HT1080 (cell line): ENCODE data around the gene HOXD11. TPM values are rescaled to one million over a fixed set of nuclear protein-coding genes. Genes with fewer than 3 reads are reported as not detected.

ENCODE experiments used
- DNase-seq: peaks from one replicate; pipeline ENCODE4 v3.0.0-alpha.2; 2015; ENCODE audit warnings: low read depth
- polyA plus RNA-seq, 2 experiments: library from polyadenylated mRNA; depleted of rRNA; stranded (reverse); fragments of >200 nt; gene quantifications; 2 replicates each; pipeline ENCODE4 v1.2.3, GENCODE V29; 2015
- total RNA-seq: library from RNA; depleted of rRNA; stranded (reverse); fragments of >200 nt; shearing (Covaris generic); gene quantifications from 2 replicates; pipeline ENCODE4 v1.2.3, GENCODE V29; 2014; rRNA removed

Gene HOXD11
- total RNA-seq, result 6.4 and 8.9 TPM in 2 replicates
- 4.8 and 6.2 TPM in 2 replicates for polyA plus RNA-seq (2015; cell fraction: cytosol; rRNA removed)
- polyA plus RNA-seq (2015; cell fraction: nucleus; rRNA removed), result 10.6 and 11.0 TPM in 2 replicates

- peak; percentile 54 for DNase-seq
Observed at GRCh38 chr2:176106581-176107539, at the start of gene HOXD11. TSS of gene HOXD11 (plus strand) at chr2:176107280. CDS start at chr2:176107356, 76 bp downstream.

- no peak for DNase-seq
Observed at GRCh38 chr2:176063958-176064357, 43.1 kb upstream of the HOXD11 start.

DNA sequence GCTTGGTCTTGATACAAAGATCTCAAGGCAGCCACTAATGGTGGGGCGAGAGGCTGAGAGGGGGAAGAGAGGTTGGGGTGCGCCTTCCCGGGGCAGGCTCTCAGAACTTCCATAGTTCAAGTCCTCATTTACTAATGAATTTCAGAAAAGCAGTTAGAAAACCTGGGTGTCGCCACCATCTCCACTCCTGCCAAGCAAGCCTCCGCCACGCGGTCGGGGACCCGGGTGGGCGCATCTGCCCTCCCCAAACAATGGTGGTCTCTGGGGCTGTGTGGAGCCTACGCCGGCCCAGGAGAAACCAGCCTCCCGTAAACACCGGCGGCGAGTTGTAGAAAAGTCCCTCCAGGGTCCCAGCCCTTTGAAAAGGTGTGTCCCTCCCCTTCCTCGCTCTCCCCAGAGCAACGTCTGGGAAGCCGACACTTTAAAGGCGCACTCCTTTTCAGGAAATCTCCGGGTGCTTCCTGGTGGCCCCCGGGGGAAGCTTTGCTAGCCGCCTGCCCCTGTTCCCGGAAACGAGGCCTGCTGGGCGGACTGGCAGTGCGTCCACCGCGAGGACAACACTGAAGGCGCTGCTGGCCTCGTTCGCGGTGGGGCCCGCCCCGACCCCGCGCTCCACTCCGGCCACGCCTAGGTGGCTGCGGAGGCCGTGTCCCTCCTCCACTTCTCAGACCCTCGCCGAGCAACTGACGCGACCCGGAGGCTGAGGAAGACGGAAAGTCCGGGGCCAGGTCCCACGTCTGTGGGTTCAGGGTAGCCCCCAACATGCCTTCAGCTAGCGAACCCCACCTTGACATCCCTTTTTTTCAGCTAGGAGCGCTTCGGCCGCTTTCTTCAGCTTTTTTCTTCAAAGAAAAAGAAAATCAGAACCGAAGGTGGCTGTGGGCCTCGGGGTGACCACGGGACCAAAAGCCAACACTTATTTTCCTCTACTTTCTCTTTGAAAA lies 40.2 kb upstream of the HOXD11 start:
- DNase-seq, result no peak

DNA sequence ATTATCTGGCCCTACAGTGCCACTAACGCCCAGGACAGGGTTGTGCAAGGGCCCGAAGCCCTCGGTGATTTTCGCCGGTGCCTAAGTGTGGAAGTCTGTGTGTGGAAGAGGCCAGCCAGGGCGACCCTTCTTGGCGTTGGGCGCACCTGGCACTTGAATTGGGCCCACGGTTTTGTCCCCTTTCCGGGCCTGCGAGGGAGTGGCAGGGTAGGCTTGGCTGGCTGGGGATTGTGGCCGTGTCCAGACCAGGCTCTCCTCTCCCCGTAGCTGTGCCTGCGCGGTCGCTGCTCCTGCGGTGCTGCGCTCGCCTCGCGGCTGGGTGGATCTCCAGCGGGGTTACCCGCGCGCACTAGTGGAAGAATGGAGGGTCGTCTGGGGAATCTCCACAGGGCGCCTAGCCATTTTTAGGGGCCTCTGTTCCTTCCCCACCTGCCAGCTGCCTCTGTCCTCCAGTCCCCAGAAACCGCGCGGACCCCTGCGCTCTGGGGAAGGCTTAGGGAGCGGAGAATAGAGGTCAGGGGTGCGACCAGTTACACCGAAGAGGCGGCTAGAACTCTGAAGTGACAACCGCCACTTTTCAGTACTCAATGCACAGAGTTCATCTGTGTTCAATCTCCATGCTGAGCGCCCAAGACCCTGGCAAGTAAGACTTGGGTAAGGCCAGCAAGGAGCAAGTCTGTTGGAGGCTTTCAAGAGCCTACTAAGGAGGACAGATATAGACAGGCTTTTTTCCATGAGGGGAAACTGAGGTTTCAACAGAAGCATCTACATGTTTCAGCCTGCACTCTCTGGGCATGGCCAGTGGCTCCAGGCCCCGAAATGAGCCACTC lies 39.3 kb upstream of the HOXD11 start:
- no peak for DNase-seq

GRCh38 chr2:176068419-176068832 lies 38.7 kb upstream of the HOXD11 start:
- DNase-seq, result no peak

- no peak for DNase-seq
Observed at GRCh38 chr2:176071330-176072291, 35.5 kb upstream of the HOXD11 start.

- DNase-seq, result no peak
Observed at GRCh38 chr2:176072292-176072669, 34.8 kb upstream of the HOXD11 start.

DNA sequence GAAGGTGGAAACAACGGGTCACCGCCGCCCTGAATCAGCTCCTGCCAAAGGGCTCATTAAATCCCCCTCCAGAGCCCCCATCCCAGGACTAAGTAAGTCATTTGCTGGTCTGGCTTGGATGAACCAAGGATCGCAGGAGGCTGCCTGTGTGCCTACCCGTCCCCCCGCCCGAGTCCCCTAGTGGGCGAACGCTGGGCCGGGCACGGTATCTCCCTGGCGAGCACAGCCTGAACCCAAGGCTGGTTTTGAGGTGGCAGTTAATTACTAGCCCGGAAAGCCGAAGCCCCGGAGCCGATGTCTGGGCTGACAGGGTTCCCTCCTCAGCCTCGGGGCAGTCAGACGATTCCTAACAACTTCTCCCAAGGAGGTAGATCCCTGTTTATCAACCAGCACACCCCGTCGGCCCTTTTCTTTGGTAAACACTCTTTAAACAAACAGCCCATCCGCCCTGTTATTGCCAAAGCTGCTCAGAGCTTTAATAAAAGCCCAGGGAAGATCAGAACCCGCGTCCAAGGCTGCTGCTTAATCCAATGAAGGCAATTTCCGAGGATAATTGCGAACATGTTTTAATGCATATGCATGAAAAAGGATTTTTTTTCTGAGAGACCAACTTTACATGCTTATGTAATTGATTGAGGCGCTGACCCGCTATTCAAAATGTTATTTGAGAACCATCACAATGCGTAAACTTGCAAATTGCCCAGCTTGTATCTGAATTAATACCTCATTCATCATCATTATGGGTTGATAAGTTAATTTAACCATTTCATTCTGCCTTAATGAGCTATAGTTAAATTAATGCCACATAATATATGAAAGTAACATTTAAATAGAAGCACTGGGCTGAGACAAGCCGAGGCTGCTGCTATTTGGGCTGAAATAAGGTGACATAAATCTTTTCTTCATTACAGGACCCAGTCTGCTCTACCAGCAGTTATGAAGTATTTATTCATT lies 33.9 kb upstream of the HOXD11 start:
- DNase-seq, result no peak

- DNase-seq, result no peak
Observed at GRCh38 chr2:176074919-176075425, 32.1 kb upstream of the HOXD11 start.

DNA sequence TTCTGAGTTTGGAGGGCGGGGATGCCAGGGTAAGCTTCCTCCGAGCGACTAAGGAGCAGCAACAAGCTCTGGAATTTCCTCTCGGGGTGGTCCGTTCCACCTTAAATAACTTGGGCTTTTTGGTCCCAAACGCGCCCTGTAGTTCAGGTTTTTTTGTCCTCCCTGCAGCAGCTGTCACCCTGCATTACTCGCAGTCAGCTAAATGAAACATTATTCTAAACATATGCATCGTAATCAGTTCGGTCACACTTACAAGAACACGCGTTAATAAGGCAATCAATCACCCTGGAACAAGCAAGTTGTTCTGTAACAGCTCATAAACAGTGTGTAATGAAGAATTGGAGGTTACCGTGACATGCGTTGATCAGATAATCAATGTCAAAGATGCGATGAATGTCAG lies 31.6 kb upstream of the HOXD11 start:
- DNase-seq, result no peak

GRCh38 chr2:176076063-176076462 lies 31.0 kb upstream of the HOXD11 start:
- no peak for DNase-seq

GRCh38 chr2:176076796-176077195 lies 30.3 kb upstream of the HOXD11 start:
- no peak for DNase-seq

GRCh38 chr2:176078541-176079284 lies 28.4 kb upstream of the HOXD11 start:
- DNase-seq, result no peak

DNA sequence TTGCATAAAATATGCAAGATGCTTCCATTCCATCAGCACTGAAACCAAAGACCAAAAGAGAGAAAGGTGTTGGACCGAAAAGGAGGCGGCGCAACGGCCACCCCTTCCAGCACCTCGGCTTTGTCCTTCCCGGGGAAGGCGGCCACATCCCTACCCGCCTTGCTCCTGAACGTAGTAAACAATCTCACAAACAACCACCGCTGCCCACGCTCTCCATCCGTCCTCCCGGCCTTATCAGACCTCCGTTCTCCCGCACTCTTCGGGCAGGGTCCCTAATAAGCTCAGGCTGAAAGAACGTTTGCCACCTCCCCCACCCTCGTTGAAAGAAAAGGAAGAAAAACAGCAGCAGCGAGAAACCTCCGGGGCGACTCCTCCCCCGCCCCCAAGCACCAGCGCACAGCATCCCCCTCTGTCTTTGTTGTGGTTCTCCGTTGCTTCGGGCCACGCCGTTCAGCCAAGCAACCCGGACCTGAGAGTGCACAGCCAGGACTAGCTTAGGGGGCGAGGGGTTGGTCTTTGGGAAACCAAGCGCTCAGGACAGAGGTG lies 27.7 kb upstream of the HOXD11 start:
- no peak for DNase-seq

GRCh38 chr2:176079831-176080539 lies 27.1 kb upstream of the HOXD11 start:
- peak; percentile 74 for DNase-seq
